Retinal pigment epithelial cell (primary cell): ENCODE measurements around the gene NEUROD2.

Source experiments
- DNase-seq: peaks from one replicate; pipeline ENCODE4 v3.0.0-alpha.2; 2010; ENCODE audit warnings: low read depth
- H3K4me3 ChIP-seq: 2 replicates; pipeline ENCODE4 v1.5.1; 2011; ENCODE audit warnings: mild to moderate bottlenecking, low read length, control low read depth, moderate library complexity
- CTCF ChIP-seq: conservative IDR thresholded peaks from 2 replicates; pipeline ENCODE4 v1.5.1; 2011; ENCODE audit warnings: low read depth, low read length, control low read depth, inconsistent platforms

NEUROD2 gene

GRCh38 chr17:39618246-39618913 is 10.7 kb upstream of the NEUROD2 start:
- no peak for DNase-seq
- peak overlapping the region; percentile 66 for H3K4me3 ChIP-seq

GRCh38 chr17:39617446-39618245 is 9.9 kb upstream of the NEUROD2 start:
- no peak for DNase-seq
- H3K4me3 ChIP-seq = peak overlapping the region; percentile 66
- TF ChIP-seq CTCF = no peak

More at GRCh38 chr17:39618246-39618913, 10.7 kb upstream of the NEUROD2 start:
- TF ChIP-seq CTCF = no peak

GRCh38 chr17:39617100-39617445 is 9.4 kb upstream of the NEUROD2 start:
- TF ChIP-seq CTCF = no peak
- no peak for DNase-seq
- no peak overlapping the region for H3K4me3 ChIP-seq

- DNase-seq = no peak
- TF ChIP-seq CTCF = no peak
- no peak overlapping the region for H3K4me3 ChIP-seq
These were observed 7.7 kb upstream of the NEUROD2 start for GRCh38 chr17:39615434-39615833.

- DNase-seq = no peak
- TF ChIP-seq CTCF = no peak
- no peak overlapping the region for H3K4me3 ChIP-seq
These were observed 6.9 kb upstream of the NEUROD2 start for GRCh38 chr17:39614545-39615157.

- H3K4me3 ChIP-seq = no peak overlapping the region
- DNase-seq = no peak
- TF ChIP-seq CTCF = no peak
These were observed 5.3 kb upstream of the NEUROD2 start for GRCh38 chr17:39612935-39613464.
